ENCODE measurements around the gene NCBP3.
"Not testable (repeated sequence)": the region's sequence is repeated elsewhere in the genome, so short reads cannot be mapped to it uniquely, and the experiment has no call there.

The NCBP3 gene

GRCh38 chr17:3809135-3809534 is 36.9 kb downstream of the NCBP3 start:
- DNase-seq, result no peak

- DNase-seq, result no peak
Observed at GRCh38 chr17:3808701-3809100, 37.3 kb downstream of the NCBP3 start.

GRCh38 chr17:3805581-3805980 is 40.5 kb downstream of the NCBP3 start:
- no peak for DNase-seq

- no peak for DNase-seq
Observed at GRCh38 chr17:3804503-3804931, 41.5 kb downstream of the NCBP3 start.

- DNase-seq, result no peak
Observed at GRCh38 chr17:3803308-3803640, 42.8 kb downstream of the NCBP3 start.

GRCh38 chr17:3802461-3803307 is 43.4 kb downstream of the NCBP3 start:
- DNase-seq, result no peak

GRCh38 chr17:3801792-3802191 is 44.3 kb downstream of the NCBP3 start:
- no peak for DNase-seq

GRCh38 chr17:3801347-3801746 is 44.7 kb downstream of the NCBP3 start:
- DNase-seq, result no peak

GRCh38 chr17:3800362-3801271 is 45.4 kb downstream of the NCBP3 start, which contains the start of gene ITGAE:
Gene ITGAE (minus strand): TSS chr17:3801188. CDS start chr17:3801144, 44 bp downstream.
- DNase-seq, result no peak

GRCh38 chr17:3799181-3799945 is 46.7 kb downstream of the NCBP3 start:
- DNase-seq, result no peak

- no peak for DNase-seq
Observed at GRCh38 chr17:3798273-3799180, 47.5 kb downstream of the NCBP3 start.

- DNase-seq, result no peak
Observed at GRCh38 chr17:3796822-3797170, 49.2 kb downstream of the NCBP3 start.

GRCh38 chr17:3796110-3796821 is 49.8 kb downstream of the NCBP3 start:
- no peak for DNase-seq

- DNase-seq, result no peak
Observed at GRCh38 chr17:3795390-3796102, 50.5 kb downstream of the NCBP3 start.

- DNase-seq, result no peak
Observed at GRCh38 chr17:3794557-3795389, 51.3 kb downstream of the NCBP3 start.

- not testable (repeated sequence) for DNase-seq
Observed at GRCh38 chr17:3794152-3794551, 51.9 kb downstream of the NCBP3 start.

GRCh38 chr17:3793258-3793657 is 52.8 kb downstream of the NCBP3 start:
- DNase-seq, result not testable (repeated sequence)

- DNase-seq, result no peak
Observed at GRCh38 chr17:3792481-3792880, 53.6 kb downstream of the NCBP3 start.

GRCh38 chr17:3788200-3788599 is 57.8 kb downstream of the NCBP3 start:
- no peak for DNase-seq

- not testable (repeated sequence) for DNase-seq
Observed at GRCh38 chr17:3785323-3785722, 60.7 kb downstream of the NCBP3 start.

All from NCI-H1436 treated with DMSO at 0.1 percent for 48 hours (cell line).